ENCODE results near the gene CAMSAP3.

DNA sequence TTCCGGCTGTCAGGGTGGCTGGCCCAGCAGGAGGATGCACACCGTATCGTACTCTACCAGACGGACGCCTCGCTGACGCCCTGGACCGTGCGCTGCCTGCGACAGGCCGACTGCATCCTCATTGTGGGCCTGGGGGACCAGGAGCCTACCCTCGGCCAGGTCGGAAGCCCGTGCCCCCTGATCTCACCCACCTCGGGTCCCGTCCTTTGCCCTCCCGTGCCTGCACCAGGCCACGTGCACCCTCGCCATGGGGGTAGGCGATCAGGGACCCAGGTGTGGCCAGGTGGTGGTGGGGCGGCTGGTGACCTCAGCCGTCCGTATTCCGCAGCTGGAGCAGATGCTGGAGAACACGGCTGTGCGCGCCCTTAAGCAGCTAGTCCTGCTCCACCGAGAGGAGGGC, 41.1 kb upstream of the CAMSAP3 start:
- no peak for TF ChIP-seq POLR2A (IDR thresholded peaks at IDR 0.05)
- TF ChIP-seq, protein P1, sequence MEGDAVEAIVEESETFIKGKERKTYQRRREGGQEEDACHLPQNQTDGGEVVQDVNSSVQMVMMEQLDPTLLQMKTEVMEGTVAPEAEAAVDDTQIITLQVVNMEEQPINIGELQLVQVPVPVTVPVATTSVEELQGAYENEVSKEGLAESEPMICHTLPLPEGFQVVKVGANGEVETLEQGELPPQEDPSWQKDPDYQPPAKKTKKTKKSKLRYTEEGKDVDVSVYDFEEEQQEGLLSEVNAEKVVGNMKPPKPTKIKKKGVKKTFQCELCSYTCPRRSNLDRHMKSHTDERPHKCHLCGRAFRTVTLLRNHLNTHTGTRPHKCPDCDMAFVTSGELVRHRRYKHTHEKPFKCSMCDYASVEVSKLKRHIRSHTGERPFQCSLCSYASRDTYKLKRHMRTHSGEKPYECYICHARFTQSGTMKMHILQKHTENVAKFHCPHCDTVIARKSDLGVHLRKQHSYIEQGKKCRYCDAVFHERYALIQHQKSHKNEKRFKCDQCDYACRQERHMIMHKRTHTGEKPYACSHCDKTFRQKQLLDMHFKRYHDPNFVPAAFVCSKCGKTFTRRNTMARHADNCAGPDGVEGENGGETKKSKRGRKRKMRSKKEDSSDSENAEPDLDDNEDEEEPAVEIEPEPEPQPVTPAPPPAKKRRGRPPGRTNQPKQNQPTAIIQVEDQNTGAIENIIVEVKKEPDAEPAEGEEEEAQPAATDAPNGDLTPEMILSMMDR (IDR thresholded peaks at IDR 0.05) = no peak
